GM18505 (cell line): ENCODE data around the gene KLF13.

Experiments
- ATAC-seq: cut with Tn5 transposase; IDR thresholded peaks from one replicate; pipeline ENCODE4 v1.9.1; 2021; ENCODE audit not compliant: unreplicated experiment
- POLR2A ChIP-seq: IDR thresholded peaks from 4 replicates; pipeline ENCODE4 v1.6.1; 2011; ENCODE audit warnings: borderline replicate concordance; ENCODE audit not compliant: insufficient read depth, insufficient read length; ENCODE audit errors: extremely low read depth

Gene KLF13

DNA sequence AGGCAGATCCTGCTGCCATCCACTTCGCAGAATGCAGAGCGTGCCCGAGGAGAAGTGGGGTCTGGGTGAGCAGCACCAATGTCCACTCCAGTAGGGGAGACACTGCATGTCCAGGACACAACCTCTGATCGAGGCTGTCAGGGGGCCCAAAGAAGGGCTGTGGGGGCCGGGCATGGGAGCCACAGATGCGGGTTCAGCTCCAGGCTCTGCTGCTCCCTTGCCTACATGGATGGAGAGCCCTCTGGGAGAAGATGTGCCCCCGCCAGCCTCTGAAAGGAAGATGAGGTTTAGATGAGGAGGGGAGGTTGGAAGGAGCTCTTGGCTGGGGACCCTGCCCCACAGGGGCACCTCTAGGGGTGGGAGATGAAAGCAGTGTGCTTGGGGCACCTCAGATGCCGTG lies 75.4 kb downstream of the KLF13 start:
- no peak for ATAC-seq
- TF ChIP-seq POLR2A: no peak

DNA sequence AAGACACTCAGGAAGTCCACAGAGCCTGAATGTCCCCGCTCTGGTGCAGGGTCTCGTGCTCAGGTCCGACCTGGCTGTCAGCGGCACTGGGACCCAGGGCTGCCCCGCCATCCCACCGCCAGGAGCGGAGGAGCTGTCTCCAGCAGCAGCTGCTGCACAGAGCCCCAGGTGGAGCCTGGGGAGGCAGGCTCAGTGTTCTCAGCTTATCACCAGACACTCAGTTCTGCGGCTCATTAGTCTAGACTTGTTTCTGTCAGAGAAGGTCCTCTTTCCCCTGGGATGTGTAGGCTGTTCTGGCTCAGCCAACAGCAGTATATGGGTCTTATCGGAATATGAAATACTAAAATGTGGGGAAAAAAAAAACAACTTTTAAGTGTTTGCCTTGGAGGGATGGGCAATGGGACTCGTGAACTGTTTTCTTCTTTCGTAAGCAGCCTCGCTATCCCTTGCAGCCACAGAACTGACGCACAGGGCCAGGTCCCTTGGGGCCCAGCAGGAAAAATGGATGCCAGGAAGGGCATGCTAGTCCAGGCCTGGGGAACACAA lies 75.9 kb downstream of the KLF13 start:
- no peak for ATAC-seq
- no peak for TF ChIP-seq POLR2A

DNA sequence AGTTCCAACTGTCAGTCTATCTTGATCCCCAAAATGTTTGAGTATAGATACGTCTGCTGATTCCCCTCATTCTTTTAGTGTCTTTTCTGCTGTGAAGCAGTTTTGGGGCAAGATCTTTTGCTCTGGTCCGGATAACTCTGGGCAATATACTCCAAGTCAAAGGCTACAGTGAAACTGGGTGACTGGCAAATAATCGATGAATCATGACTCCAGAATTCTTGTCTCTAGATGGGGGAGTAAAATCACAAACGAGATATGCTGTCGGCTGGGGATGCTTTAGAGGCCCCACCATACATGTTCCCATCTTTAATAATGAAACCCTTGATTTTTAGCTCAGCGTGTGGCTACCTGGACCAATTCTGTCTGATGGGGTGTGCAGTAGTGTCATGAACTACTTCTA lies 76.5 kb downstream of the KLF13 start:
- no peak for ATAC-seq
- no peak for TF ChIP-seq POLR2A

DNA sequence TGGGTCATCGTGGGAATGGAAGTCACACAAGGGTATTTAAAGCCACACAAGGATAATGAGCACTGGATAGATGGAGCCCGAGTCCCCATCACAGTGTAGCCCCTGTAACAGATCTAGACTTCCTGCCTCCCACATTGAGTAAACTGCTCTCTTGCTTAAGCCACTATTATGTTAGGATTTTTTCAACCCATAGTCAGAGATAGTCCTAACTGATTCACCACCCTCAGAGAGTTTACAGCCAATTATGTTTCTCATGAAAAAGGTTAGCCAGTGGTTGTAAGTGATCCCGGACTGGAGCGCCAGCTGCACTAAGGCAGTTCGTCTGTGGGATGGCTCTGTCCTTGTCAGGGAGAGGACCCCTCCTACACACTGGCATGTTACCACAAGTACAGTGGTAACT lies 77.0 kb downstream of the KLF13 start:
- no peak for ATAC-seq
- TF ChIP-seq POLR2A: no peak

DNA sequence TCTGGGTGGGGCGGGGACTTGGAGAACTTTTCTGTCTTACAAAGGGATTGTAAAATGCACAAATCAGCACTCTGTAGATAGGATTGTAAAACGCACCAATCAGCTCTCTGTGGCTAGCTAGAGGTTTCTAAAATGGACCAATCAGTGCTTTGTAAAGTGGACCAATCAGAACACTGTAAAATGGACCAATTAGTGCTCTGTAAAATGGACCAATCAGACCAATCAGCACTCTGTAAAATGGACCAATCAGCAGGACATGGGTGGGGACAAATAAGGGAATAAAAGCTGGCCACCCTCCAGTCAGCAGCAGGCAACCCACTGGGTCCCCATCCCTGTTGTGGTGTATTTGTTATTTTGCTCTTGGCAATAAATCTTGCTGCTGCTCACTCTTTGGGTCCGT lies 77.7 kb downstream of the KLF13 start:
- ATAC-seq: no peak
- no peak for TF ChIP-seq POLR2A

DNA sequence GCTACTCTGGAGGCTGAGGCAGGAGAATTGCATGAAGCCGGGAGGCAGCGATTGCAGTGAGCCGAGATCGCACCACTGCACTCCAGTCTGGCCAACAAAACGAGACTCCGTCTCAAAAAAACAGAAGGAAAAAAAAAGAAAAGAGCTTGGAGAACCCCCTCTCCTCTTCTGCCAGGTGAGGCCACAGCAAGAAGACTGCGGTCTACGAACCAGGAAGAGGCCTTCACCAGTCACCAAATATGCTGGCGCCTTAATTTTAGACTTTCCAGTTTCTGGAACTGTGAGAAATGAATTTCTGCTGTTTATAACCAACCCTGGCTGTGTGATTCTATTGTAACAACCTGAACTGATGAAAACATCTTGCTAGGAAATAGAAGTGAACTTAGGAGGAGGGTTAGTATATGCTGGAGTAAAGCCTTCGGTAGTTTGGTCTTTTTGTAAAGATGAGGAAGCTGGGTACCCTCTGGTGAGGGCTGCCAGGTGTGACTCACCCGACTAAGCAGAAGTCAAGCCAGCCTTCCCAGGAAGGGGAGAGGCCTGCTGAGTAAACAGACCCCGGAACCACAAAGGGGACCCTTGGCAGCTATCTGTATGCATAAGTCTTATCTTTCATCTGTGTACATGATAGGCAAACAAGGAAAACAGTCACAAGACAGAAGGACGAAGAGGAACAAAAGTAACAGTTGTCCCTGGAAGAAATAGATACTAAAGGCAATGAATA lies 78.7 kb downstream of the KLF13 start:
- TF ChIP-seq POLR2A: no peak
- no peak for ATAC-seq

DNA sequence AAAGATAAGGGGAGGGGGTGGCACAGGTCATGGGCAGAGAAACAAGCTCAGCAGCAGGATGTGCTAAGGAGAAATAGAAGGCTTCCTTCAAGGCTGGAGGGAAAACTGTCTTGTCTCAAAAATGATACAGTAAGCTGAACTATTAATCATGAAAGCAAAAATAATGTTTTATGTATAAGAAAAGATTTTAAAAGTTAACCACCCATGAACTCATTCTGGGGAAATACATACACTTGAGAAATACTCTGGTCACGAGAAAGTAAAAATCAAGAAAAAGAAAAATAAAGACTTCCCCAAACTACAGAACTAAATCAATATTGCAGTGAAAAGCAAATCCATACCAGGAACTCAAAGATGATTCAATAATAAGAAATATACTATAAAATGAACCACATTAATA lies 80.7 kb downstream of the KLF13 start:
- TF ChIP-seq POLR2A: no peak
- no peak for ATAC-seq

DNA sequence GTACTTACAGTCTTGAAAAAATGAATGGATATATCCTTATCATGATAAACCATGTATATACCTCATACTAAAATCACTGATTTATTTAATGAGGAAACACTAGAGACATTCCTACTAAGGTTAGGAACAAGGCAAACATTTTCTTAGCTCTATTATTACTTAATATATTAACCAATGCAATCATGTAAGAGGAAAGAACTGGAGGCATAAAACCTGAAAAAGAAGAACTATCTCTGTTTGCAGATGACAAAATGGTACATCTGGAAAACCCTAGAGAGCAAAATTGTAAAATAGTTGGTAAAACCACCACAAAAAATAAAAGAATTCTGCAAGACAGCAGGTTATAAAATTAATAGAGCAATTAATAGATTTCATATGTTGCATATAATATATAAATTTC lies 81.2 kb downstream of the KLF13 start:
- no peak for TF ChIP-seq POLR2A
- ATAC-seq: no peak

DNA sequence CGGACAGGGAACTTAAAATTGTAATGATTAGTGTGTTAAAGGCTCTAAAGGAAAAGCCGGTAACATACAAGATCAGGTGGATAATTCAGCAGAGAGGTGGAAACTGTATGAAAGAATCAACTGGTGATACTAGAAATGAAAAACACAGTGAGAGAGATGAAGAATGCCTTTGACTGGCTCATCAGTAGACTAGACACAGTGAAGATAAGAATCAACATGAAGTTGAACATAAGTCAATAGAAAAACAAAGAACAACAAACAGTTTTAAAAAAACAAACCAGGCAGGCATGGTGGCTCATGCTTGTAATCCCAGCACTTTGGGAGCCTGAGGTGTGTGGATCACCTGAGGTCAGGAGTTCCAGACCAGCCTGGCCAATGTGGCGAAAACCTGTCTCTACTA lies 82.1 kb downstream of the KLF13 start:
- no peak for ATAC-seq
- TF ChIP-seq POLR2A: no peak

DNA sequence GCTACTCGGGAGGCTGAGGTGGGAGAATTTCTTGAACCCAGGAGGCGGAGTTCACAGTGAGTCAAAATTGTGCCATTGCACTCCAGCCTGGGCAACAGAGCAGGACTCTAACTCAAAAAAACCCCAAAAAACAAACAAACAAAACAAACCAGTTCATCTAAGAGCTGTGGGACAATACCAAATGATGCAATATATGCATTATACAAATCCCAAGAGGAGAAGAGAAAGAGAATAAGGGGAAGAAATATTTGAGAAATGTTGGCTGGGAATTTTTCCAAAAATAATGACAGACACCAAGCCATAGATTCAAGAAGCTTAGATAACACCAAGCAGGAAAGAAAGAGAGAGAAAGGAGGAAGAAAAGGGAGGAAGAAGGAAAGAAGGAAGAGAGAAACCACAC lies 82.5 kb downstream of the KLF13 start:
- ATAC-seq: no peak
- TF ChIP-seq POLR2A: no peak

DNA sequence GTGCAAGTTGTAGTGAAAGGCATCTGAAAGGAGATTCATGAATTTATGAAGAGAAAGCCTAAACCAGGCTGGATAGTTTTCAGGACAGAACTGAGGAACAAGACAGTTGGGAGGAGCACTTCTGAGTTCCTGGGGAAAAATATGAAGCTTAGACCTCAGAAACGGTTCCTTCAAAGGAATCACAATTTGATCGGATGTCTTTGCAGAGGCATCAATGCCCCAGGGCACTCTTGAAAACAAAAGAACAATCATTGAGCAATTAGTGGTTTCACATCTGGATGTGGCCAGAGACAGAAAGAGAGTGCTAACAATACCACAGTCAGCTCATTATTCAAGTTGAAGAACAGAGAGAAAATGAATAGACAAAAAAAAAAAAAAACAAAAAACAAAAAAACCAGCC lies 86.2 kb downstream of the KLF13 start:
- ATAC-seq: no peak
- TF ChIP-seq POLR2A: no peak

DNA sequence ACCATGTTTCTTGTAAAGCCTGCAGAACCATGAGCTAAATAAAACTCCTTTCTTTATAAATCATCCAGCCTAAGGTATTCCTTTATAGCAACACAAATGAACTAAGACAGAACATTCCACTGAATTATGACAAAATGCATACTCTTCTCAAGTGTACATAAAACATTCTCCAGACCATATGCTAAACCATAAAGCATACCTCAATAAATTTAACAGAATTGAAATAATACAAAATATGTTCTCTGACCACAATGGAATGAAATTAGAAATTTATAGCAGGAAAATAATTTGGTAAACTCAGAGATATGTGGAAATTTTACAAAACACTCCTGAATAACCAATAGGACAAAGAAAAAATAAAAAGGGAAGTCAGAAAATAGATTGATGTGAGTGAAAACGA lies 88.6 kb downstream of the KLF13 start:
- ATAC-seq: no peak

DNA sequence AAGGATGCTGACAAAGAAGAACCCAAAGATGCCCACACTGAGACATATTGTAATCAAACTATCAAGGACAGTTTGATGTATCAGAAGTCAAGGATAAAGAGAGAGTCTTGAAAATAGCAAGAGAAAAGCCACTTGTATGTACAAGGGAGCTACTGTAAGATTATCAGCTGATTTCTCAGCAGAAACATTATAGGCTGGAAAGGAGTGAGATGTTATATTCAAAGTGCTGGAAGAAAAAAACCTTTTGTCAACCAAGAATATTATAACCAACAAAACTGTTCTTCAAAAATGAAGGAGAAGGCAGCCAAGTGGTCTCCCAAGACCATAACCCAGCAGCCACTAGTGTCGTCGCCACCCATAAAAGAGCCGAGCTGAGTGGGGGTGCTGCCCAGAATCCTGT lies 93.2 kb downstream of the KLF13 start:
- no peak for TF ChIP-seq POLR2A
- no peak for ATAC-seq

More for the DNA sequence above, 88.6 kb downstream of the KLF13 start:
- no peak for TF ChIP-seq POLR2A

DNA sequence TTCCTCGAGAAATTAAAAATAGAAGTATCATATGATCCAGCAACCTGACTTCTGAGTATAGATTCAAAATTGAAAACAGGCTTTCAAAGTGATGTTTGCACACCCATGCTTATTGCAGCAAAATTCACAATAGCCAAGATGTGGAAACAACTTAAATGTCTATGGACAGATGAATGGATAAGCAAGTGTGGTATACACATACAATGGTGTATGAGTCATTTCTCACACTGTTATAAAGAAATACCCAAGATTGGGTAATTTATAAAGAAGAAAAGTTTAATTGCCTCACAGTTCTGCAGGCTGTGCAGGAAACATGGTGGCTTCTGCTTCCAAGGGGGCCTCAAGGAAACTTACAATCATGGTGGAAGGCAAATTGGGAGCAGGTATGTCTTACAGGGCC lies 100.8 kb downstream of the KLF13 start:
- TF ChIP-seq POLR2A: no peak

More for the DNA sequence above, 100.8 kb downstream of the KLF13 start:
- no peak for ATAC-seq
